Mesenchymal stem cell (in vitro differentiated cells and primary cell): Measurements from ENCODE around the gene NTF4.
A peak's percentile ranks its signal among the peaks of the same experiment; 100 is the strongest.

Experiments
- DNase-seq: peaks from one replicate; pipeline ENCODE4 v3.0.0-alpha.2; 2013
- H2AFZ ChIP-seq: one replicate; pipeline ENCODE4 v1.6.1; 2013; ENCODE audit warnings: low read depth, mild to moderate bottlenecking, control low read depth, inconsistent platforms, low read length, moderate library complexity
- H2AK5ac ChIP-seq: 2 replicates; pipeline ENCODE4 v1.6.1; 2013; ENCODE audit warnings: low read length, moderate library complexity, mild to moderate bottlenecking, inconsistent platforms; ENCODE audit not compliant: severe bottlenecking
- H2BK120ac ChIP-seq: one replicate; pipeline ENCODE4 v1.6.1; 2013; ENCODE audit warnings: low read depth, mild to moderate bottlenecking, inconsistent platforms, low read length, moderate library complexity
- H2BK12ac ChIP-seq, 2 experiments: one replicate each; pipeline ENCODE4 v1.6.1; 2013; ENCODE audit warnings: inconsistent platforms in 2 of 2, low read length in 2 of 2, mild to moderate bottlenecking in 2 of 2, moderate library complexity in 2 of 2, control low read depth in 1 of 2
- H2BK15ac ChIP-seq: one replicate; pipeline ENCODE4 v1.6.1; 2013; ENCODE audit warnings: mild to moderate bottlenecking, low read depth, inconsistent platforms; ENCODE audit not compliant: poor library complexity, severe bottlenecking
- H2BK5ac ChIP-seq: 2 replicates; pipeline ENCODE4 v1.6.1; 2013; ENCODE audit warnings: low read depth, mild to moderate bottlenecking, low read length, control low read depth, inconsistent platforms; ENCODE audit not compliant: poor library complexity, severe bottlenecking
- H3K14ac ChIP-seq, 2 experiments: one replicate each; pipeline ENCODE4 v1.6.1; 2013; ENCODE audit warnings: inconsistent platforms in 2 of 2, low read length in 2 of 2, control low read depth in 1 of 2, mild to moderate bottlenecking in 1 of 2, moderate library complexity in 1 of 2
- H3K18ac ChIP-seq, 2 experiments: one replicate each; pipeline ENCODE4 v1.6.1; 2013; ENCODE audit warnings: inconsistent platforms in 2 of 2, low read length in 2 of 2, control low read depth in 1 of 2, low read depth in 1 of 2, mild to moderate bottlenecking in 1 of 2
- H3K23ac ChIP-seq, 2 experiments: one replicate each; pipeline ENCODE4 v1.6.1; 2013; ENCODE audit warnings: inconsistent platforms in 2 of 2, low read length in 2 of 2, mild to moderate bottlenecking in 2 of 2, moderate library complexity in 2 of 2, control low read depth in 1 of 2
- H3K27ac ChIP-seq: 2 replicates; pipeline ENCODE4 v1.5.1; 2013; ENCODE audit warnings: mild to moderate bottlenecking, moderate library complexity, low read length, control low read depth, inconsistent platforms; ENCODE audit not compliant: poor library complexity, severe bottlenecking
- H3K27me3 ChIP-seq, 2 experiments: 2 replicates each; pipeline versions ENCODE4 v1.6.1 to v1.7.0; 2013; ENCODE audit warnings: low read length in 2 of 2, mild to moderate bottlenecking in 2 of 2, moderate library complexity in 2 of 2, control low read depth in 1 of 2, inconsistent platforms in 1 of 2; ENCODE audit not compliant: control insufficient read depth in 1 of 2, insufficient read depth in 1 of 2
- H3K36me3 ChIP-seq, 2 experiments: 2 replicates each; pipeline versions ENCODE4 v1.6.1 to v1.7.0; 2013; ENCODE audit warnings: low read length in 2 of 2, control low read depth in 1 of 2, inconsistent platforms in 1 of 2, low read depth in 1 of 2, mild to moderate bottlenecking in 1 of 2; ENCODE audit not compliant: insufficient read depth in 2 of 2, control insufficient read depth in 1 of 2
- H3K4ac ChIP-seq, 2 experiments: one replicate each; pipeline ENCODE4 v1.6.1; 2013; ENCODE audit warnings: inconsistent platforms in 2 of 2, low read length in 2 of 2, mild to moderate bottlenecking in 2 of 2, moderate library complexity in 2 of 2, control low read depth in 1 of 2, low read depth in 1 of 2
- H3K4me1 ChIP-seq: 2 replicates; pipeline ENCODE4 v1.6.1; 2013; ENCODE audit warnings: low read depth, low read length, control low read depth; ENCODE audit not compliant: control insufficient read depth, insufficient read depth
- H3K4me2 ChIP-seq: 2 replicates; pipeline ENCODE4 v1.6.1; 2013; ENCODE audit warnings: low read length, mild to moderate bottlenecking, inconsistent platforms; ENCODE audit not compliant: poor library complexity, severe bottlenecking
- H3K4me3 ChIP-seq, 2 experiments: 2 replicates each; pipeline versions ENCODE4 v1.5.1 to v1.7.0; 2013; ENCODE audit warnings: low read length in 2 of 2, mild to moderate bottlenecking in 2 of 2, control low read depth in 1 of 2, low read depth in 1 of 2; ENCODE audit not compliant: insufficient read depth in 1 of 2
- H3K79me1 ChIP-seq: replicated peaks from 2 replicates; pipeline ENCODE4 v1.6.1; 2013; ENCODE audit warnings: mild to moderate bottlenecking, control low read depth, low read length, inconsistent platforms; ENCODE audit not compliant: poor library complexity, severe bottlenecking
- H3K9ac ChIP-seq: 2 replicates; pipeline ENCODE4 v1.7.0; 2013; ENCODE audit warnings: mild to moderate bottlenecking, low read length, moderate library complexity
- H3K9me3 ChIP-seq: 2 replicates; pipeline ENCODE4 v1.7.0; 2013; ENCODE audit warnings: mild to moderate bottlenecking, low read length; ENCODE audit not compliant: control insufficient read depth
- H4K8ac ChIP-seq: one replicate; pipeline ENCODE4 v1.6.1; 2013; ENCODE audit warnings: inconsistent platforms, mild to moderate bottlenecking, low read length, moderate library complexity
- H4K91ac ChIP-seq: one replicate; pipeline ENCODE4 v1.6.1; 2013; ENCODE audit warnings: mild to moderate bottlenecking, low read length, inconsistent platforms
- WGBS: methylation state at CpG from one replicate; pipeline ENCODE4 v1.1.7; 2013; ENCODE audit warnings: mixed read lengths; 5-methylcytosine and 5-hydroxymethylcytosine counted together

NTF4 gene

GRCh38 chr19:49085020-49085867 is 20.6 kb upstream of the NTF4 start, which contains the start of gene SNRNP70:
Gene SNRNP70, plus strand, starts transcription at chr19:49085451. Its CDS starts 964 bp downstream, at chr19:49086415.
- Histone ChIP-seq H2BK12ac (peak within 1 kb of the TSS in 1 of 2 experiments; percentile 6), H3K4me1 (peaks cover 17% of the 10 kb centered on the region), H2AFZ (no peak within 1 kb of the TSS), H2BK120ac (peak within 1 kb of the TSS; percentile 42), H3K9me3 (no peaks in the 10 kb centered on the region), H2BK15ac (peak within 1 kb of the TSS; percentile 44), H3K9ac (peak within 1 kb of the TSS; percentile 98), H4K91ac (peak within 1 kb of the TSS; percentile 74), H2BK5ac (peak within 1 kb of the TSS; percentile 40), H3K27me3 (no peaks in the 10 kb centered on the region), H4K8ac (peak within 1 kb of the TSS; percentile 96), H3K18ac (peak within 1 kb of the TSS; percentile 85 to 89), H3K4ac (peak within 1 kb of the TSS; percentile 55 to 62), H3K4me2 (peak within 1 kb of the TSS; percentile 89), H3K36me3 (peaks cover 23 to 24% of the 10 kb centered on the region in 2 experiments), H3K27ac (peak within 1 kb of the TSS; percentile 79), H3K23ac (no peak within 1 kb of the TSS), H3K14ac (peak within 1 kb of the TSS in 1 of 2 experiments; percentile 12), H3K4me3 (peak within 1 kb of the TSS; percentile 72 to 95), H2AK5ac (peak within 1 kb of the TSS; percentile 53), H3K79me1 (no peaks in the 10 kb centered on the region)
- DNase-seq, result peak; percentile 99
- WGBS, result under 1% methylated on average over 55 of the region's 89 CpGs

DNA sequence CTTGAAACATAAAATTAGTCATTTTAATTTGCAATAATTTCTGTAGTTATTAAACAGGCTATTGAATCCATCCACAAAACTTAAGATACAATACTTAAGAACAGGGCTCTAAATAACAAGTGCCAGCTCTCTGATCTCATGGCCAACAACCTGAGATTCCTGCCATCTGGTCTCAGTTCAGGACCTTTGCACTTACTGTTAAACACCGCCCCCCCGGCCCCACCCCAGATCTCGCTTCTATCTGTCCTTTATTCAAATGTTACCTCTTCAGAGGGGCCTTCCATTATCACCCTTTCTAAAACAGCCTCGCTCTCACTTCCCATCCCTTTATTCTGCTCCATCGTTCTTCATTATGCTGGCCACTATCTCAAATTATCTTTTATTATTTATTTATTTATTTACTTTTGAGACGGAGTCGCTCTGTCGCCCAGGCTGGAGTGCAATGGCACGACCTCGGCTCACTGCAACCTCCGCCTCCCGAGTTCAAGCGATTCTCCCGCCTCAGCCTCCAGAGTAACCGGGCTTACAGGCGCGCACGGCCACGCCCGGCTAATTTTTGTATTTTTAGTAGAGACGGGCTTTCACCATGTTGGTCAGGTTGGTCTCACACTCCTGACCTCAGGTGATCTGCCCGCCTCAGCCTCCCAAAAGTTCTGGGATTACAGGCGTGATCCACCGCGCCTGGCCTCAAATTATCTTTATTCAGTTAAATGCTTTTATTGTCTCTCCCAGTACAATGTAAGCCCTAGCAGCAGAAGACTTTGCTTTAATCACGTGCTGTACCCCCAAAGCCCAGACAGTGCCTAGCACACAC is 19.8 kb upstream of the NTF4 start:
- H3K36me3 ChIP-seq, result peaks cover 17 to 18% of the 10 kb centered on the region in 2 experiments
- WGBS, result 86% methylated on average over 25 of the region's 26 CpGs

GRCh38 chr19:49081273-49081672 is 16.7 kb upstream of the NTF4 start:
- Histone ChIP-seq H2AFZ (no peak overlapping the region), H2BK5ac (no peak overlapping the region), H3K4me2 (no peak overlapping the region), H3K23ac (no peak overlapping the region), H3K4ac (no peak overlapping the region), H2AK5ac (no peak overlapping the region), H2BK120ac (no peak overlapping the region), H3K36me3 (peaks cover 0 to under 1% of the 10 kb centered on the region in 2 experiments), H2BK15ac (no peak overlapping the region), H3K4me3 (no peak overlapping the region), H3K79me1 (no peaks in the 10 kb centered on the region), H4K91ac (no peak overlapping the region), H3K14ac (no peak overlapping the region), H3K9me3 (no peaks in the 10 kb centered on the region), H3K4me1 (peaks cover 4% of the 10 kb centered on the region), H4K8ac (no peak overlapping the region), H3K27me3 (no peaks in the 10 kb centered on the region), H3K27ac (no peak overlapping the region), H3K9ac (no peak overlapping the region), H2BK12ac (no peak overlapping the region), H3K18ac (no peak overlapping the region)
- DNase-seq, result no peak
- 75% methylated on average over 1 of the region's 1 CpG for WGBS

More for the DNA sequence above, 19.8 kb upstream of the NTF4 start:
- Histone ChIP-seq H3K23ac (no peak overlapping the region), H3K18ac (peak overlapping the region in 1 of 2 experiments; percentile 88), H2BK12ac (no peak overlapping the region), H3K27ac (peak overlapping the region; percentile 79), H4K8ac (peak overlapping the region; percentile 96), H3K79me1 (no peaks in the 10 kb centered on the region), H2BK15ac (no peak overlapping the region), H2AK5ac (peak overlapping the region; percentile 53), H2BK120ac (no peak overlapping the region), H3K4me1 (peaks cover 17% of the 10 kb centered on the region), H3K4me3 (peak overlapping the region in 1 of 2 experiments; percentile 95), H2BK5ac (no peak overlapping the region), H3K4ac (peak overlapping the region; percentile 24 to 55), H3K9ac (peak overlapping the region; percentile 98), H3K14ac (no peak overlapping the region), H3K4me2 (peak overlapping the region; percentile 60), H3K27me3 (no peaks in the 10 kb centered on the region), H4K91ac (peak overlapping the region; percentile 34), H2AFZ (no peak overlapping the region), H3K9me3 (no peaks in the 10 kb centered on the region)
- DNase-seq, result no peak

GRCh38 chr19:49080392-49080791 is 15.8 kb upstream of the NTF4 start:
- Histone ChIP-seq H3K4me2 (no peak overlapping the region), H3K27me3 (no peaks in the 10 kb centered on the region), H3K36me3 (no peaks in the 10 kb centered on the region), H3K4ac (no peak overlapping the region), H3K27ac (no peak overlapping the region), H3K4me3 (no peak overlapping the region), H3K18ac (no peak overlapping the region), H2BK120ac (no peak overlapping the region), H2BK15ac (no peak overlapping the region), H3K79me1 (no peaks in the 10 kb centered on the region), H4K91ac (no peak overlapping the region), H2AFZ (no peak overlapping the region), H3K23ac (no peak overlapping the region), H3K9me3 (no peaks in the 10 kb centered on the region), H3K9ac (no peak overlapping the region), H2BK5ac (no peak overlapping the region), H4K8ac (no peak overlapping the region), H3K4me1 (peaks cover 3% of the 10 kb centered on the region), H2BK12ac (no peak overlapping the region), H2AK5ac (no peak overlapping the region), H3K14ac (no peak overlapping the region)
- no peak for DNase-seq
- WGBS, result 97% methylated on average over 3 of the region's 4 CpGs
